SH-SY5Y (cell line): ENCODE results near the gene PER3.
A peak's percentile ranks its signal among the peaks of the same experiment; 100 is the strongest.

Experiments used
- GATA2 ChIP-seq: IDR thresholded peaks from 2 replicates; pipeline ENCODE4 v1.6.1; 2011; ENCODE audit warnings: mild to moderate bottlenecking, low read depth, low read length
- GATA3 ChIP-seq: IDR thresholded peaks from 2 replicates; pipeline ENCODE4 v1.6.1; 2011; ENCODE audit warnings: low read depth, mild to moderate bottlenecking, low read length, moderate library complexity

The PER3 gene

DNA sequence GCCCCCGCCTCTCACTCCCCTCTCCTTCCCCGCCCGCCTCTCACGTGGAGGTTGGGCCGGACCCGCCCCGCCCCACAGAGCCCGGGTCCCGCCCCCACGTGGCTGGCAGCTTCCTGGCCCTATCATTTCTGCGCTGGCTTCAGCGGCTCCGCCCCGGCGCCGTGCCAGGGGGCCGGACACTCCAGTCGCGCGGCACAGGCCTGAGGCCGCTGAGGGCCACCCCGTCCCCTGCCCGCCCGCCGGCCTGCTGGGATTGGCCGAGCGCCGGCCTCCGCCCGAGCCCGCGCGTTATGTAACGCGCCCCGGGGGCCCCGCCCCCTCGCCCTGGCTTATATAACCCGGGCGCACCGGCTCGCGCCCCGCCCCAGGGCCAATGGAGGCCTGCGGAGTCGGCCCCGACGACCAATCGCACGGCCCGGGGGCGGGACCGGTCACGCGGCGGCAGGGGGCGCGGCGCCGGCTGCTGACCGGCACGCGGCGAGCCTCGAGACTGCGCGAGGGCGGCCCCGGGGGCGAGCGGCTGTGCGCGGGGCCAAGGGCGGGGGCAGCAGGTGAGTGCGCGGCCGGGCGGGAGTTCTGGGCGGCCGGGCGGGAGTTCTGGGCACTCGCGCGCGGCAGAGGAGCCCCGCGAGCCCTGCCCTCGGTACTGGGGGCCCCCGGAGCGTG lies at the start of gene PER3:
Gene PER3, plus strand, starts transcription at position 466 of the 666 bp plus-strand sequence. CDS start 587 bp downstream, outside the sequence.
- no peak for TF ChIP-seq GATA2
- TF ChIP-seq GATA3, result no peak

DNA sequence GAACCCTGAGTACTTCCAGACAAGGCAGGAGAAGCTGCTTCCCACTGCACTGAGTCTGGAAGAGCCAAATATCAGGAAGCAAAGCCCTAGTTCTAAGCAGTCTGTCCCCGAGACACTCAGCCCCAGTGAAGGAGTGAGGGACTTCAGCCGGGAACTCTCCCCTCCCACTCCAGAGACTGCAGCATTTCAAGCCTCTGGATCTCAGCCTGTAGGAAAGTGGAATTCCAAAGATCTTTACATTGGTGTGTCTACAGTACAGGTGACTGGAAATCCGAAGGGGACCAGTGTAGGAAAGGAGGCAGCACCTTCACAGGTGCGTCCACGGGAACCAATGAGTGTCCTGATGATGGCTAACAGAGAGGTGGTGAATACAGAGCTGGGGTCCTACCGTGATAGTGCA lies 46.0 kb upstream of the PER3 start:
- TF ChIP-seq GATA2 (no peak), GATA3 (no peak)

DNA sequence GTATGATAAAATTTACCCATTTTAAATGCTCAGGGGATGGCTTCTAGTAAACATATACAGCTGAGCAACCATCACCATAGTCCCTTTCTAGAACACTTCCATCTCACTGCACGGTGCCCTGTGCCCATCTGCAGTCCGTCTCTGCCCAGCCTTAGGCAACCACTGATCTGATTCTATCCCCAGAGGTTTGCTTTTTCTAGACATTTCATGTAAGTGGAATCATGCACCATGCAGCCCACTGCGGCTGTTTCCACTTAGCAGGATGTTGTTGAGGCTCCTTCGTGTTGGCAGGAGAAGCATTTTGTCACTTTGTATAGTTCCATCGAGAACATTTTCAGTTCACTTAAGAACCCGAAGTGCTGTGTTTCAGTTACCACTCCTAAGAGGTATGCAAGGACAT lies 40.7 kb upstream of the PER3 start:
- TF ChIP-seq GATA3, result no peak
- TF ChIP-seq GATA2, result no peak

DNA sequence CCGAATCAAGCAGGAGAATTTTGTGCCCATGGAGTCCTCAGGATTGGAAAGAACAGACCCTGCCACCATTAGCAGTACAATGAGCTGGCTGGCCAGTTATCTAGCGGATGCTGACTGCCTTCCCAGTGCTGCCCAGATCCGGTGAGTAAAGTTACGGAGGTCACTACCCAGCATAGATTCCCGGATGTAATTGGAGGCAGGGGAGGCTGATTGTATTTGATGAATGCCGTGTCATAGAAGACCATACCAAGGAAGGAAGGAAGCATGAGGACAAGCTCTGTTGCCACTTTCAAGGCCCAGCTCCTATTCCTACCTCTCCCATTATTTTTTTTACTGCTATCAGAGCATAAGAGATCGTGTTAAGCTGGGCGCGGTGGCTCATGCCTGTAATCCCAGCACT lies 39.2 kb upstream of the PER3 start:
- no peak for TF ChIP-seq GATA3
- no peak for TF ChIP-seq GATA2

DNA sequence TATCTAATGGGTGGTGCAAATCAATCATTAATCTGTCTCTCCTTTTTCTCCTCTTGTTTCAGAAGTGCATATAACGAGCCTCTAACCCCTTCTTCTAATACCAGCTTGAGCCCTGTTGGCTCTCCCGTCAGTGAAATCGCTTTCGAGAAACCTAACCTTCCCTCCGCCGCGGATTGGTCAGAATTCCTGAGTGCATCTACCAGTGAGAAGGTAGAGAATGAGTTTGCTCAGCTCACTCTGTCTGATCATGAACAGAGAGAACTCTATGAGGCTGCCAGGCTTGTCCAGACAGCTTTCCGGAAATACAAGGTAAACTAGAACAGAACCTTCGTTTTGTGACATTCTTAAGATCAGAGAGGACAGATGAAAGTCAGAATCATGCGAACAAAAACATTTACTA lies 38.3 kb upstream of the PER3 start:
- TF ChIP-seq GATA3 (no peak), GATA2 (no peak)

DNA sequence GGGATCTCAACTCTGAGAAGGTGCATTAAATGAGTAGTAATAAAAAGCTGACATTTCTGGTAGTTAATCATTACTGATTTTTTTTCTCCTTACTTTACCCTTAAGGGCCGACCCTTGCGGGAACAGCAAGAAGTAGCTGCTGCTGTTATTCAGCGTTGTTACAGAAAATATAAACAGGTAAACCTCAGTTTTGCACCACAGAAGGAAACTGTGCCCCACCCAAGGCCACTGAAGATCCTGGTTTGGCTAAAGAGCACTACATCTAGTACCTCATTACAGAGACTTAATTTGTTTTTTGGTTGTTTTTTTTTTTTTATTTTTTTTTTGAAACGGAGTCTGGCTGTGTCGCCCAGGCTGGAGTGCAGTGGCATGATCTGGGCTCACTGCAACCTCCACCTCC lies 36.5 kb upstream of the PER3 start:
- TF ChIP-seq GATA3 (no peak), GATA2 (no peak)

DNA sequence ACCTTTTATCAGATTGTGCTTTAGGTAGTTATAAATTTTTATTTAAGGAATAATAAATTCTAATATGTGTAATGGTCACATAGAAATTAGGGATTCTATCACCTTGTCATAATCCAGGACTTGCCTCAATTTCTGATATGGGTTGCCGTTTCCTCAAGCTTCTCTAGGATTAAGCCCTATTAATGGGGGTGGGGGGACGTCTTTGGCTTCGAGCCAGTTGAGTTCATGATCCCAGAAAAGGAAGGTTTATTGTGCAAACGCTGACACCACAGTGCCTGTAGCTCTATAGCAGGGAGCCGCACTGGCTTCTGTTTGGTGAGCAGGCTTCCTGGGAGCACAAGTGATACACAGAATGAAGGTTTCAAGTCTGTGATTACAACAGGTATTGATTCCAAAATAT lies 35.0 kb upstream of the PER3 start:
- TF ChIP-seq GATA2 (no peak), GATA3 (no peak)

DNA sequence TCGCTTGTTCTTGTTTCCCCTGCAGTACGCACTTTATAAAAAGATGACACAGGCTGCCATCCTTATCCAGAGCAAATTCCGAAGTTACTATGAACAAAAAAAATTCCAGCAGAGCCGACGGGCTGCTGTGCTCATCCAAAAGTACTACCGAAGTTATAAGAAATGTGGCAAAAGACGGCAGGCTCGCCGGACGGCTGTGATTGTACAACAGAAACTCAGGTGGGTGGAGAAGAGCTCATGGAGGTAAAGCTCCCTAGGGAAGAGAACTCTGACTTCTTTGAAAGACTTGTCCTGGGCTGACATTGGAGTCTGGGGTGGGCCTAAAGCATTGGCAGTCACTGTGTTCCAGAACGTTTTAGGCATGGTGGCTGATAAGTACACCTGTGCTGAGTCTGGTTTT lies 32.9 kb upstream of the PER3 start:
- TF ChIP-seq GATA3 (no peak), GATA2 (no peak)

DNA sequence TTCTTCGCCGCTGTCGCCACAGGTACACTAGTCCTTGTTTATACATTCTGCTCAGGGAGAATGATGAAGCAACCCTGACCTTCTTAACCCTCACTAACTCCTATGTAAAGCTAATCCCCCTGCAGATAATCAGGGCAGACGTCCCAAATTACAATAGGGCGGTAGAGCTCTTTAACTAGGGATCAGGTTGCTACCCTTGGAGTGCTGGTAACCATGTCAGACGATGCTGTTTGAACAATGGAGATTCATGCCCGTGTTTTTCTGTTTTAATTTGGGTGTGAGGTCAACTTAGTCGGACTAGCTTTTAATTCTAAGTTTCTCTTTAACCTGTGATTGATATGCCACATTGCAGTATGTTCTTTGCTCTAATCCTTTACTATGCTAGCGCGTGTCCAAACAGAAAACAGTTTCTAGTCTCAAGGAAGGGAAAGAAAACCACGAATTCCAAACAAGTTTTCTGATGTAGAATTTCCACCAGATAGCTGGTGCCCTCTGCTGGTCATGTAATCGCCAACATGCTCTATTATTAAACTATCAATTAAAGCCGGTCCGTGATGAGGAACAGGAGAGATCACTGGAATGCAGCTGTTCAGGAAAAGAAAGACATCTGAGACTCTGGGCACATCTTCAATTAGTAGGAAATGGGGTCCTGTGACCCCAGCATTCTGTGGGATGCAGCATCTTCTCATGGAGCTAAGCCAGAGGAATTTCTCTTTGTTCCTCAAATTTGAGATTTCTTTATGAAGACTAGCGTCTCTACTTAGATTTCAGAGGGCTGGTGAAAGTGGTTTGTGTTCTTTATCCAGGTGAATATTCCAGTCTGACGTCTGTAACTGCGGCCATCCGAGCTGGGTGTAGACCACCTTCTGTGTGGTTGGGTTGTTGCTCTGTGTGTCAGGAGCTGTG lies 31.3 kb upstream of the PER3 start:
- TF ChIP-seq GATA2 (no peak), GATA3 (no peak)

DNA sequence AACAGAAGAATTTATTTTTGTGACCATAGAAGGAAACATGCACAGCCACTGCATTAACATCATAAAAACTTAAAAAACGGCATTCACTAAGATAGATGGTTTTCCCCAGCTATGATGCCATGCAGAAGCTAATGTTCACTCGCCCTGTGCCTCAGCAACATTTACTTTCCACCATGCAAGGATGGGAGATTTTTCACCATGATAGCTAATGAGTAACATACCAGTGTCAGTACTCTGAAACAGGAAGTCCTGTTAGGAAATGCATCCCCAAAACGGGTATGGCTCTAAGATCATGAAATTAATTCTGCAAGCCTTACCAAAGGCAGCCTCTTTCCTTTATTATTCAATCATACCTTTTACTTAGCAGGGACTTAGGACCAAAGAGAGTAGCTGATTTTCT lies 30.4 kb upstream of the PER3 start:
- TF ChIP-seq GATA2, result peak; percentile 52; the same call in 1 of the 2 replicates
- TF ChIP-seq GATA3, result no peak

DNA sequence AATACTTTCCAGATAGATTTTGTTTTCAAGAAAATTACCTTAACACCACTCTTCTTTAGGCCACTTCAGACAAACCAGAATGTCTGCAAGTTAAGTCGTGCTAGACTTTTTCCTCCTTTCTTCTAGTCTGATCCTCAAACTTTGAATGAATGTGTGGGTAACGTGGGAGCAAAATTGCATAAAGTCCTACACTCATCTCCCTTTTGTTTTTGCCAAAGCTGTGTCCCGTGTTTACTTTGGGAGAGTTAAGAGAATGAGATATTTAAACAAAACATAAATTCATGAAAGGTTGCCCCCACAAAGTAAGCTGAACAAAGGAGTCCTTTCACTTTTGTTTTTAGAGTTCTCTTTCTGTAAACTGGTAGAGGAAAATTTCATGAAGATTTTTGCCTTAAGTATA lies 29.9 kb upstream of the PER3 start:
- TF ChIP-seq GATA2, result no peak
- TF ChIP-seq GATA3, result no peak

DNA sequence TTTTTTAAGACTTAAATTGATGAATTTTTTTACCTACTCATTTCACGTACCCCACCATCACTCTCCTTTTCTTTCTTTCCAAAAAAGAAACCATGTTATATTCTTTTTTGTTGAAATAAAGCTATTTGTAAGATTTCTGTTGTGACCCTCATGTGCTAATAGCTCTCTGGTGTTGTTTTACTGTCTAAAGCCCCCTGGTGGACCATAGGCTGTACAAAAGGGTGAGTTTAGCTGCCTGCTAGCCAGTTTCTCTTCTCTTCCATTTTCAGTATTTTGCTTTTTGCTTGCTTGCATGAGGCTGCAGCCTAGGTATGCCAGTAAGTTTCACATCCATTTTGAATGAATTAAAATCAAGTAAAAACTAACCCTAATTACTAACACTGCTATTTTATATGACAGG lies 28.6 kb upstream of the PER3 start:
- TF ChIP-seq GATA3, result no peak
- TF ChIP-seq GATA2, result no peak

DNA sequence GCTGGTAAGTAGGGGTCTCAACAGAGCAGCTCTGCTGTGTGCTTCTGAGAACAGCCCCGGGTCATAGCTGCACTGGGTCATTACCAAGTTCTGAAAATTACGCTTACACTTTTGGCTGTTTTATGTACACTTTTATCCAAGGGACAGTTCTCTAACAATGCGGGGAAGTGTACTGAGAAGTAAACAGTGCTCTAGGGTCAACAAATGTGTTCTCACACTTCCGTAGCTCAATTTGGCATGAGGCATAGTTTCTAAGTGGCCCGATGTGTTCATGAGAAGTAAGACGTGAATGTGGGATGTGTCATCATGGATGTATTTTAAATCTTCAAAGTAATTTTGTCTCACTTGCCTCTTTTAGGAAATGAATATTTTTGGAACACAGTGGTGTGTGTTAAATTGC lies 23.8 kb upstream of the PER3 start:
- no peak for TF ChIP-seq GATA2
- no peak for TF ChIP-seq GATA3

DNA sequence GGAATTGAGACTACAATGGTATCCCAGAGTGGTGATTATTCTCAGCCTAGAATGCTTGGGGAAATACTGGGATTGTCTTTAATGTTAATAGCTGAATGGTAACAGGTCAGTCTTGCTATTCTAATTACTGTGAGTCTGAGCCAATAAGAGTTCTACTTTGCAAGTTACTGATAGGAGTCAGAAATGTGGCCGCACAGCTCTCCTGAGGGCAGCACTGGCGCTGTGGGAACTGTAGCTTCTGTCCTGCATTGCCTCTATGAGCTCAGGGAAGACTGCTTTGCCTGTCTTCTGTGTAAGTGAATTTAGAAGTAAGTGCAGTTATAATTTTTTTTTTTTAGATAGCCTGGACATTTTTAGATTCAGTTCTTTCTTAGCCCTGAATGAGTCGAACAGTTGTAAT lies 23.0 kb upstream of the PER3 start:
- TF ChIP-seq GATA2 (no peak), GATA3 (no peak)

DNA sequence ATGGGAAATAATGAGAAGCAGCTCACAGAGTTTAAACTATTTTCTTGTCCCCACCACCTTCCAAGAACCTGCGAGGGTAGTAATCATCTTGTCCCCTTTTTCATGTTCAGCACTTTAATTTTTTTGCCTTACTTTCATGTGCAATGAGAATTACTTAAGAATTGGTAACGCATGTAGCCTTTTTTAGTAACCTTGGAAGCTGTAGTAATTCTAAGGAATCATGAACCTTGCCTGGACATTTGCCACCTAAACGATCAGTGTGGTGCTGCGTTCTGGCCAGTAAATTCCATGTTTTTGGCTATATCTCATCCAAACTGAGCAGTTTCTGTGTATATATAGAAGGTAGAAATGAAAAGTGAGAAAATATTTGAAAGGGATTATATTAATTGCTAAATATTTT lies 16.9 kb upstream of the PER3 start:
- TF ChIP-seq GATA3, result no peak
- TF ChIP-seq GATA2, result no peak

DNA sequence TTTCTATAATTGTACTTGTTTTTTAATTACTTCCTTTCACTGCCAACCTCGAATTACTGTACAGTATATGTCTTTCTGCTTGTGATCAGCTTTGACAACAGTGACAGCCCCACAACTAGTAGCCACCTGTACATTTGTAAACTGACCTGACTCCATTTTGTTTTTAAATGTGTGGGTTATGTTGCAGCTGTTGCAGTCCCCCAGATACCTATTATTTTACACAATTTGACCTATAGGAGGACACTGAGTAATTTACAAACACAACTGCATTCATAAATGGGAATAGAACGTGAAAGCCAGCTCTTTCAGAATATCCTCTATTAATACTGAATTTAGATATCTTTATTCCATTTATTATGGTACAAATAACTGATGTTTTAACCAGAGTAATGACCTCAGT lies 15.5 kb upstream of the PER3 start:
- TF ChIP-seq GATA3, result no peak
- TF ChIP-seq GATA2, result no peak
